DMS79 (cell line): ENCODE data around the gene MAP4.
"Not testable (repeated sequence)": the region's sequence is repeated elsewhere in the genome, so short reads cannot be mapped to it uniquely, and the experiment has no call there.

ENCODE experiments used
- DNase-seq: peaks from one replicate; lab custom pipeline; 2025; lab: John Stamatoyannopoulos, UW

The MAP4 gene

GRCh38 chr3:48015431-48016180 lies 610 bp downstream of the MAP4 start:
- DNase-seq: no peak

GRCh38 chr3:48014358-48014757 lies 1.9 kb downstream of the MAP4 start:
- DNase-seq: no peak

- peak; percentile 2 for DNase-seq
Observed at GRCh38 chr3:48013288-48013980, 2.8 kb downstream of the MAP4 start.

GRCh38 chr3:48012659-48013058 lies 3.6 kb downstream of the MAP4 start:
- DNase-seq: no peak

GRCh38 chr3:48008066-48008465 lies 8.2 kb downstream of the MAP4 start:
- DNase-seq: not testable (repeated sequence)

GRCh38 chr3:48007361-48007760 lies 8.9 kb downstream of the MAP4 start:
- not testable (repeated sequence) for DNase-seq

- not testable (repeated sequence) for DNase-seq
Observed at GRCh38 chr3:48006794-48007193, 9.4 kb downstream of the MAP4 start.

- no peak for DNase-seq
Observed at GRCh38 chr3:48004694-48005093, 11.5 kb downstream of the MAP4 start.

- DNase-seq: no peak
Observed at GRCh38 chr3:48002787-48003186, 13.4 kb downstream of the MAP4 start.

GRCh38 chr3:48001991-48002390 lies 14.2 kb downstream of the MAP4 start:
- DNase-seq: no peak

- no peak for DNase-seq
Observed at GRCh38 chr3:48000212-48000611, 16.0 kb downstream of the MAP4 start.

- no peak for DNase-seq
Observed at GRCh38 chr3:47996440-47996839, 19.8 kb downstream of the MAP4 start.

GRCh38 chr3:47994180-47994579 lies 22.0 kb downstream of the MAP4 start:
- no peak for DNase-seq

GRCh38 chr3:47991341-47991740 lies 24.9 kb downstream of the MAP4 start:
- no peak for DNase-seq

GRCh38 chr3:47989981-47990440 lies 26.2 kb downstream of the MAP4 start:
- DNase-seq: peak; percentile 41

- no peak for DNase-seq
Observed at GRCh38 chr3:47985381-47985780, 30.8 kb downstream of the MAP4 start.

- DNase-seq: no peak
Observed at GRCh38 chr3:47984075-47984728, 32.0 kb downstream of the MAP4 start.

GRCh38 chr3:47980795-47981194 lies 35.4 kb downstream of the MAP4 start:
- DNase-seq: no peak

GRCh38 chr3:47979070-47979469 lies 37.1 kb downstream of the MAP4 start:
- no peak for DNase-seq

- DNase-seq: no peak
Observed at GRCh38 chr3:47978386-47978785, 37.8 kb downstream of the MAP4 start.

GRCh38 chr3:47976135-47976732 lies 40.0 kb downstream of the MAP4 start:
- DNase-seq: no peak

GRCh38 chr3:47974974-47975470 lies 41.2 kb downstream of the MAP4 start:
- DNase-seq: no peak
